ENCODE data around the gene ABHD14A.

DNA sequence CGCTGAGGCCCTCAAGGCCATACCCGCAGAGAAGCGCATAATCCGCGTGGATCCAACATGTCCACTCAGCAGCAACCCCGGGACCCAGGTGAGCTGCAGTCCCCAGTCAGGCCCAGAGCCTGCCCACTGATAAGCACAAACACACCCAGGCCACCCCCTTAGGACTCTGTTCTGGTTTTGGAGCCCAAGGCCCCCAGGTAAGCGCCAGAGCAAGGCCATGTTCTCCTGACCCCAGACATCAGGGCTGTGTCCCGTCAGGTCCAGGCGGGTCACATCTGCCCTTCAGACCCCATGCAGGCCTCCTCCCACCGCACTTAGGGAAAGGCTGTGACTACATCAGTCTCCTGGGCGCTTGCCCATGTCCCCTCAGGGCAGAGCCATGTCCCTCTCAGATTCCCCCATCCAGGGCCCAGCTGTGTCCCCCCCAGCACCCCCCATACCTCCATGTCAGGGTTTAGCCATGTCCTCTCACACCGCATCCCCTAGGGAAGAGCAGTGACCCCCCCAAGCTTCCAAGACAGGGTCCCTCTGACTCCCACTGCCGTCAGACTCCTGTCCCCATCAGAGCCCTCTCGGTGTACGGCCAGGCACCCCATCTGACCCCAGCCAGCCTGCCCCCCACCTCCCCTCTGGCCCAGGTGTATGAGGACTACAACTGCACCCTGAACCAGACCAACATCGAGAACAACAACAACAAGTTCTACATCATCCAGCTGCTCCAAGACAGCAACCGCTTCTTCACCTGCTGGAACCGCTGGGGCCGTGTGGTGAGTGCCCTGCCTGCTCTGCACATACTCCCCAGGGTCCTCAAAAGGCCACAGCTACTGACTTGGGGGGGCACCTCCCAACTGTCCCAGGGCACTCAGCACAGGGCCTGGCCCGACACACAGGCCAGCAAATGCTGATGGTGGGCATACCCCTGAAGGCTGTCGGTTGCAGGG, 31.1 kb upstream of the ABHD14A start:
- TF ChIP-seq, protein P1, sequence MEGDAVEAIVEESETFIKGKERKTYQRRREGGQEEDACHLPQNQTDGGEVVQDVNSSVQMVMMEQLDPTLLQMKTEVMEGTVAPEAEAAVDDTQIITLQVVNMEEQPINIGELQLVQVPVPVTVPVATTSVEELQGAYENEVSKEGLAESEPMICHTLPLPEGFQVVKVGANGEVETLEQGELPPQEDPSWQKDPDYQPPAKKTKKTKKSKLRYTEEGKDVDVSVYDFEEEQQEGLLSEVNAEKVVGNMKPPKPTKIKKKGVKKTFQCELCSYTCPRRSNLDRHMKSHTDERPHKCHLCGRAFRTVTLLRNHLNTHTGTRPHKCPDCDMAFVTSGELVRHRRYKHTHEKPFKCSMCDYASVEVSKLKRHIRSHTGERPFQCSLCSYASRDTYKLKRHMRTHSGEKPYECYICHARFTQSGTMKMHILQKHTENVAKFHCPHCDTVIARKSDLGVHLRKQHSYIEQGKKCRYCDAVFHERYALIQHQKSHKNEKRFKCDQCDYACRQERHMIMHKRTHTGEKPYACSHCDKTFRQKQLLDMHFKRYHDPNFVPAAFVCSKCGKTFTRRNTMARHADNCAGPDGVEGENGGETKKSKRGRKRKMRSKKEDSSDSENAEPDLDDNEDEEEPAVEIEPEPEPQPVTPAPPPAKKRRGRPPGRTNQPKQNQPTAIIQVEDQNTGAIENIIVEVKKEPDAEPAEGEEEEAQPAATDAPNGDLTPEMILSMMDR (IDR thresholded peaks at IDR 0.05 in 4 of 5, conservative IDR thresholded peaks at IDR 0.05 in 1 of 5), result no peak
- TF ChIP-seq POLR2A (IDR thresholded peaks at IDR 0.05), result no peak
